HG02981 (cell line): Measurements from ENCODE around the gene MPLKIP.
"Not testable (repeated sequence)": the region's sequence is repeated elsewhere in the genome, so short reads cannot be mapped to it uniquely, and the experiment has no call there.

Experiments used
- ATAC-seq: cut with Tn5 transposase; IDR thresholded peaks from one replicate; pipeline ENCODE4 v1.9.1; 2021; ENCODE audit warnings: mild to moderate bottlenecking, moderate library complexity; ENCODE audit not compliant: unreplicated experiment

Gene MPLKIP

GRCh38 chr7:40133561-40134427 lies 628 bp downstream of the MPLKIP start:
- ATAC-seq = peak; percentile 1

DNA sequence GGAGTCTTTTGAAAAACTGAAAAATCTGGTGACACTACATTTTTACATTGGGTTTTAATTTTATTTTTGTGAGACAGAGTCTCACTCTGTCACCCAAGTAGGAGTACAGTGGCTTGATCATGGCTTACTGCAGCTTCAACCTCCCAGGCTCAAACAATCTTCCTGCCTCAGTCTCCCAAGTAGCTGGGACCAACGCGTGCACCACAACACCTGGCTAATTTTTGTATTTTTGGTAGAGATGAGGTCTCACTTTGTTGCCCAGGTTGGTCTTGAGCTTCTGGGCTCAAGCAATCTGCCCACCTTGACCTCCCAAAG lies 11.5 kb downstream of the MPLKIP start:
- ATAC-seq = no peak

- not testable (repeated sequence) for ATAC-seq
Observed at GRCh38 chr7:40122100-40122939, 12.1 kb downstream of the MPLKIP start.

DNA sequence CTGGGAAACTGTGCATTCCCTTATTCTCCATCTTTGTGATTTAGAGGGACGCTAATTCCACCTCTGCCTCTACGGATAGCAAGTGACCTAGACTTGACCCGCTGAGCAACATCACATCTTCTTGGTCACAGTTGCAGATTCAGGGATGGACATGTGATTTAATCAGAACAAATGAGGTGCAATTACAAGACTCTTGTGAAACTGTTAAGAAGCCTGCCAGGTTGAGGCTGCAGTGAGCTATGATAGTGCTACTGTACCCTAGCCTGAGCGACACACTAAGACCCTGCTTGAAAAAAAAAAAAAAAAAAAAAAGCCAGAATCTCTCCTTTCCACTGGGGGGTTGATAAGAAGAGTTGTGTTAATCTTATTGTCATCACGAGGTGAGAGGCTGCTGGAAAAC lies 14.4 kb downstream of the MPLKIP start:
- no peak for ATAC-seq

GRCh38 chr7:40118201-40118600 lies 16.2 kb downstream of the MPLKIP start:
- ATAC-seq = not testable (repeated sequence)

DNA sequence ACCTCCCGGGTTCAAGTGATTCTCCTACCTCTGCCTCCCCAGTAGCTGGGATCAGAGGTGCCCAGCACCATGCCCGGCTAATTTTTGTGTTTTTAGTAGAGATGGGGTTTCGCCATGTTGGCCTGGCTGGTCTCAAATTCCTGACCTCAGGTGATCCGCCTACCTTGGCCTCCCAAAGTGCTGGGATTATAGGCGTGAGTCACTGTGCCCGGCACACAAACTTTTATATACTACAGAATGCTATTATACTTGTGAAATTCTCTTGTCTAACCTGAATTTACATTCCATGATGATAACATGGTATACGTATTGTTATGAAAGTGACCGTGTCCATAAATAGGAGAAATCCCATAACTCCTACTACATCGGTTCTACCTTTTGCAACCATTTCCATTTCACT lies 17.2 kb downstream of the MPLKIP start:
- ATAC-seq = not testable (repeated sequence)

- no peak for ATAC-seq
Observed at GRCh38 chr7:40115936-40116335, 18.5 kb downstream of the MPLKIP start.

DNA sequence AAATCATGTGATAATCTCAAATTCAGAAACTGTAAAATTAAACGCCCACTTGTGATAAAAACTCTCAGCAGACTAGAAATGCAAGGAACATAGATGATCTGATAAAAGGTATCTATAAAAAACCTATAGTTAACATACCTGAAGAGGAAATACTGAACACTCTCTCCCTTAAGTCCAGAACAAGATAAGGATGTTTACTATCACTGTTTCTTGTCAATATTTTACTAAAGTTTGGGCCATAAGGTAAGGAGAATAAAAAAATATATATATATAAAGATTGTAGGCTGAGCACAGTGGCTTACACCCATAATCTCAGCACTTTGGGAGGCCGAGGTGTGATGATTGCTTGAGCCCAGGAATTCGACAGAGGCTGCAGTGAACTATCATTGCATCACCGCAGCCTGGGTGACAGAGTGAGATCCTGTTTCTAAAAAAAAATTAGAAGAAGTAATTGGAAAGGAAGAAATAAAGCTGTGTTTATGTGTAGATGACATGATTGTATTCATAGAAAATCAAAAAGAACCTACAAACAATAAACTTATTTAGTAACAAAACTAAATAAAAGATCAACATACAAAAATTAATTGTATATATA lies 28.4 kb downstream of the MPLKIP start:
- no peak for ATAC-seq

- no peak for ATAC-seq
Observed at GRCh38 chr7:40102897-40103296, 31.5 kb downstream of the MPLKIP start.

DNA sequence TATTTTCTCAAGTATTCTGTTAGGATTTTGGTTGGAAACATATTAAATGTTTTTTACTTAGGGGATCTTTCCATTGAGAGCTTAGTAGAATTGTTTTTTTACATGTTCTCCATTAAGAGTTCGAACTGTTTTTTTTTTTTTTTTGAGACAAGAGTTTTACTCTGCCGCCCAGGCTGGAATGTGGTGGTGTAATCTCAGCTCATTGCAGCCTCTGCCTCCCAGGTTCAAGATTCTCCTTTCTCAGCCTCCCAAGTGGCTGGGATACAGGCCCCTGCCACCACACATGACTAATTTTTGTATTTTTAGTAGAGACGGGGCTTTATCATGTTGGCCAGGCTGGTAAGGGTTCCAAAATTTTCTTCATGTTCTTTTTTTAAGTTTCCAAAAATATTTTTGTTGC lies 33.2 kb downstream of the MPLKIP start:
- ATAC-seq = no peak

DNA sequence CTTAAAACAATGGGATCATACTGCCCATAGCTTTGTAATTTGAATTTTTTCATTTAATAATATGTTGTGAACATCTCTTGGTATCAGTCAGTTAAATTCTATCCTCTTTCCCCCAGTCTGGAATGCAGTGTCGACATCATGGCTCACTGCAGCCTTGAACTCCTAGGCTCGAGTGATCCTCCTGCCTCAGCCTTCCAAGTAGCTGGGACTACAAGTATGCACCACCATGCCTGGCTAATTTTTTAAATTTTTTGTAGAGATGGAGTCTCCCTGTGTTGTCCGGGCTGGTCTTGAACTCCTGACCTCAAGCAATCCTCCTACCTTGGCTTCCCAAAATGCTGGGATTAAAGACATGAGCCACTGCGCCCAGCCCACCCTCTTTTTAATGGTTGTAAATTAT lies 34.6 kb downstream of the MPLKIP start:
- no peak for ATAC-seq

GRCh38 chr7:40098810-40099209 lies 35.6 kb downstream of the MPLKIP start:
- no peak for ATAC-seq

GRCh38 chr7:40097728-40098127 lies 36.7 kb downstream of the MPLKIP start:
- no peak for ATAC-seq

DNA sequence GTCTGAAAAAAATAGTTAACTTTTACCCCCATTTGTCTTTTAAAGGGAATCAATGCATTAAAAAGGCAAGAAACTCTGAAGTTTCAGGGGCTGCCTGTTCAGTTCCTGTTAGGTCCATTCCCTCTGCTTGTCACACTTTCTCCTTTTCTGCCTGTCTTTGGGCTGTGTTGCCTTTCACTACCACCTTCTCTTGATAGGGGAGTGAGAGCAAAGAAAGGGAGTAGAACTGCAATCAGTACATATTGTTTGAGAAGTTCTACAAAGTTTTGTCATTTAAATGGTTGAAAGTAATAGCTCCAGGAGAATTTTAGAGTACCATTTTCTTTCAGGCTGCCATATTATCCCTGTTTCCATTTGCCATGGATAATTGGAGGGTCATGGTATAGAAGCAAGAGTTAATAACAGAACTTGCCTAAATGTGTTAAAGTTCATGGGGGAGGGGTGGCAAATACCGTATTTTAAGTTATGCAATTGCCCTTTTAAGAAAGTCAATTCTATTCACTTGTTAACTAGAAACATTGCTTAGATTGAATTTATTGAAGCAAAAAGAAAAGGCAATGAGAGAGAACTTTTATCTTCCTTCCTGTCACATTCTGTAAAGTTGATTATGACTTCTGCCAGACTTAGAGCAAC lies 38.6 kb downstream of the MPLKIP start:
- ATAC-seq = no peak

DNA sequence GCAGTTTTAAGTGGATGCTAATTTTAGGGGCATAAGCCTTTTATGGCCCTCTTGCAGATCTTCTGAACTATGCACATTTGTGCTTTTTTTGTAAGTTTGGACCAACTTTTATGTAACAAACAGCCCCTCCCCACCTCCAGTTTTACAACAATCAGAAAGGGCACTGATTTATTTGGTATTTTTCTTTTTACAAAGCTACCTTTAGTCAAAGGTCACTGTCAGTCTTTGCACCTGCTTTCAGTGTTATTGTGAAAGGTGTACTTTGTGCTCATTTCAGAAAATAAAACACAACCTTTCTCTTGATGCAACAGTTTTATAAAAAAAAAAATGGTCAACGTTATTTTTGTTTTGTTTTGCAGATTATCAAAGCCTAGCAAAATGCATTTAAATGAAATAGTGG lies 39.2 kb downstream of the MPLKIP start:
- ATAC-seq = no peak

DNA sequence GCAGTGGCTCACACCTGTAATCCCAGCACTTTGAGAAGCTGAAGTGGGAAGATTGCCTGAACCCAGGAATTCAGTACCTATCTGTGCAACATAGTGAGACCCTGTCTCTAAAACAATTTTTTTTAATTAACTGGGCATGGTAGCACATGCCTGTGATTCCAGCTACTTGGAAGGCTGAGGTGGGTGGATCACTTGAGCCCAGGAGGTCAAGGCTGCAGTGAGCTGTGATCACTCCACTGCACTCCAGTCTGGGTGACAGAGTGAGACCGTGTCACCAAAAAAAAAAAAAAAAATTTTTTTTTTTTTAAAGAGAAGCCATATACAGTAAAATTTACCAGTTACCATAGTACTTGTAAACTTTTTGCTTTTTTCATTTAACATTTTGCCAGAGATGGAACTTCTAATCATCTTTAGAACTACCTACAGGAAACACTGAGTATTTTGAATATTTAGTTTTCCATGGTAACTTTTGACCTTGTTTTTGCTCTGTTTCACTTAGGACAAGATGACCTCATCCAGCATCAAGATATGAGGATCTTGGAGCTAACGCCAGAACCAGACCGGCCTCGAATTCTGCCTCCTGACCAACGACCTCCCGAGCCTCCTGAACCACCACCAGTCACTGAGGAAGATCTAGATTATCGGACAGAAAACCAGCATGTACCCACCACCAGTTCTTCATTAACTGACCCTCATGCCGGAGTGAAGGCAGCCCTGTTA lies 40.6 kb downstream of the MPLKIP start:
- no peak for ATAC-seq

GRCh38 chr7:40092182-40092581 lies 42.2 kb downstream of the MPLKIP start:
- no peak for ATAC-seq

DNA sequence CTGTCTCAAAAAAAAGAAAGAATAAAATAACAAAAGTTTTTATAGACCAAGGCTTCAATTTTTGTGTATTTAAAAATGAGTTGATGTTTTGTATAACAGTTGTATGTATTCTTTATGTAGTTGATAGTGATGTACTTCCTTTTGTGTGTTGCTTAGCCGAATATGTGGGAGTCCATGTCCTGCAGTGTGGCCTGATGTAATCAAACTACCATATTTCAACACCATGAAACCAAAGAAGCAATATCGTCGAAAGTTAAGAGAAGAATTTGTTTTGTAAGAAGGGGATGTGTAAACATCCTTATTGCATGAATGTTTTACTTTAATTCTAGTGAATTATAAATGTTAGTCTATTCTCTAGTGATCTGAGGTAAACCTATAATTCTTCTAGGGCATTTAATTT lies 56.6 kb downstream of the MPLKIP start:
- ATAC-seq = no peak
